HG03442 (cell line): ENCODE measurements around the gene DSTN.

ENCODE experiments used
- ATAC-seq: cut with Tn5 transposase; IDR thresholded peaks from one replicate; pipeline ENCODE4 v1.9.1; 2021; ENCODE audit warnings: mild to moderate bottlenecking, moderate library complexity; ENCODE audit not compliant: unreplicated experiment

DSTN gene

GRCh38 chr20:17636523-17637412 lies 66.9 kb downstream of the DSTN start:
- ATAC-seq: no peak

GRCh38 chr20:17637413-17637780 lies 67.5 kb downstream of the DSTN start:
- ATAC-seq: no peak

DNA sequence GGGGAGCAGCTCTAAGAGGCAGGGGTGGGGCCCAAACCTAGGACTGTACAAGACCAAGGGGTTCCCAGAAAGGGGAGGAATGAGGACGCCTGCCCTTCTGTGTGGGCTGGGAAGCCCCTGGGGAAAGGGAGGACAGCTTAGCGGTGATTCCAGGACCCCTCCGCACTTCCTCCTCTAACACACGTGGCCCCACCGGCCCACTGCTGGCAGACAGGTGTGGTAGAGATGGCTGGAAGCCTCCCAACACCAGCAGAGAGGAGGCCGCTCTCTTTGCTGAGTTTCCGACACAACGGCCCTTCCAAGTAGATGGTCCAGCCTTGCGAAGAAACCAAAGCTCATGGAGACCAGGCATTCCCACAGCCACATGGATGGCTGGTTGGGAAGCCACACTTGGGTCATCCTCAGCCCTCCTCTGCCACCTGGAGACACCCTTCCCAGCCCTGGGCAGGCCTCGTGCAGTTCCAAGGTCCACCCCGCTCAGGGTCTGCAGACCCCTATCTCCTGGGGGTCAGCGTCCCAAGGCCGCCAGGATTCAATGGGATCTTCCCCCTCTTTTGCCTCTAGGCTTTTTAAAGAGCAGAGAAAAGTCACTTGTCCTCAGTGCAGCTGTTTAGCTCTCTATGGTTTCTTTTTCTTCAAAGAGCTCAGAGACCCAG lies 68.2 kb downstream of the DSTN start:
- ATAC-seq: no peak

GRCh38 chr20:17638835-17639407 lies 69.0 kb downstream of the DSTN start:
- no peak for ATAC-seq

GRCh38 chr20:17640146-17640874 lies 70.4 kb downstream of the DSTN start:
- no peak for ATAC-seq

DNA sequence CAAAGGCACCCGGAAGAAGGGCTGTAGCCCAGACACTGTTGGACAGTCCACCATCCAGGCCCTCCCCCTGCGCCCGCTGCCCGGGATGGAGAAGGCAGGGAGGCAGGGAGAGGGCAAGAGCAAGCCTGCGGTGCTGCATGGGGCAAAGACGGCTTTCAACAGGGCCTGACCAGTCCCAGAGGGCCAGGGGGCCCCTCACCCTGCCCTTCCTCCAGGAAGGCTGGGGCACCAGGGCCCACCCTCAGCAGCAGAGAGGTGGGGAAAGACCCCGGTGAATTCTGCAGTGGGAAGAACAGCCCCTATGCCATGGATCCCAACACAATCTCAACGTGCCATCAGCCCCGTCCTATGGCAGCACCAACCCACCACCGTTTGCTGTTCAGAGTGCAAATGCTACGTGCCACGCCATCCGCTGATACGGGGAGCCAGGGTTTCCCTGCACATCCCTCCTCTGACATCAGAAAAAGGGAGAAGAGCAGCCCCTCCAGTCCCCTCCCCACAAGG lies 71.1 kb downstream of the DSTN start:
- no peak for ATAC-seq

DNA sequence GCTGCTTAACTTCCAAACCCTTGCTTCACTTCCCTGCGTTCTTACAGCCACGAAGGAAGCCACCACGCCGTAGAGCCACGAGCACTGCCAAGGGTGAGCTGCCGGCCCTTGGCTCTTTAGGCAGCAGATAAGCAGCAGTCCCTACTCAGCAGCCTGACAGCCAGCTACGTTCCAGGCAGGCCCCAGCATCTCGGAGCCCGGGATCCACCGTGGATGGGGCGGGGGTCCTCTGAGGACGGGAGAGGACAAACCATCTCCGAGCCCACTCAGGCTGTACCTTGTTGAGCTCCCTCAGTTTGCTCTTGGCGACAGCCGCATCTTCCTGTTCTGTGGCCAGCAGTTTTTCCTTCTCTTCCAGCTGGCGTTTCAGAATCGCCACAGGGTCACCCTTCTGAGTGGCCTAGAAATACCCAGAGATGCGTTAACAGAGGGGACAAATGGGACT lies 71.7 kb downstream of the DSTN start:
- no peak for ATAC-seq

GRCh38 chr20:17641993-17642392 lies 72.1 kb downstream of the DSTN start:
- no peak for ATAC-seq

DNA sequence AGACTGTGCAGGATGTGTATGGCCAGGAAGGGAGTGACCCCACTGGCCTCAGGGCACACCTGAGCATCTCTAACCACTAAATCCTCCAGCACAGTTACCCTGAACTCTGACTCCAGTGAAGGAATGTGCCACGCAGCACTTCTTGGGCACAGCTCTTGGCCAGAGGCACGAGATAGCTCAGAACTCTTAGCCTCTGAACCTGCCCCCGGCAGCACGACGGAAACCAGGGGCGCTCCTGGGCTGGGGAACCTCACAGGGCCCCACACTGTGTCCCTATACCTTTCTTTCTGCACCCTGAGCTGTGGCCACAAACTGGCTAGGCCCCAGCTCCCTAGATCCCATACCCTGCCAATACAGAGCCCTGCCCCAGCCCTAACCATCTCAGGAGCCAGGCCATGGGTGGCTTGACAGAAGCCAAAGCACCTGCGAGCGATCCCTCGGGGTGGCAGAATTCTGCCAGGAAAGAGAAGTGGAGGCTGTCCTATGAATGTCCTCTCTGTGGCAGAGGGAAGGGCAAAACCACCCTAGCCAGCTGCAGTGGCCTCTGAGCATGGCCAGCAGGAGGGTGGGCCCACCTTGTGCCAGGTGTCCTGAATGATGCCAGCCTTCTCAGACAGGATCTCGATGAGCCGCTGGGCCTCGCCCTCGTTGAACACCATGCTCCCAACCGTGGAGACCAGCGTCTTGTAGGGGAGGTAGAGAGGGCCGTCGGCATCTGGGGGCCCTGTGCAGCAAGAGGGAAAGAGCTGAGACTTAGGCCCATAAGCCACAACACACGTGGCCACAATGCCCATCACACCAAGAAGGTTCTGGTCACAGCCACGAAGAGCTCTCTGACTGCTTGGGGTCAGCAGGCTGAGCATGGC lies 72.8 kb downstream of the DSTN start:
- ATAC-seq: no peak

GRCh38 chr20:17643531-17644188 lies 73.8 kb downstream of the DSTN start:
- ATAC-seq: no peak

DNA sequence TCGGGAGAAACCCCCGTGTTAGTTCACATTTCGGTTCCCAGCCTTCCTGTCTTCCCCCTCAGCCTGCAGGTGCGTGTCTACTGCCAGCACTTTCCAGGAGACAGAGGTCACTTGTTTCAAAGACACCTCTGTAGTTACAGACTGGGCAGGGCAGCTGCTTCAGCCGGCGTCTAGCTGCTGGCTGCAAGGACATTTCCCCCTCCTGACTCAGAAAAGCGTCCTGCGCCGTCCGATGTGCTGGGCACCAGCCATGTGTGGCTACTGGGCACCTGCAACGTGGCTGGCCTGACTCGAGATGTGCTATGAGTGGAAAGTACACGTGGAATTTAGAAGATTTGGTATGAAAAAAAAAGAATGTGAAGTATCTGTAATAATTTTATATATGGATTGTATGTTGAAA lies 74.6 kb downstream of the DSTN start:
- ATAC-seq: no peak

DNA sequence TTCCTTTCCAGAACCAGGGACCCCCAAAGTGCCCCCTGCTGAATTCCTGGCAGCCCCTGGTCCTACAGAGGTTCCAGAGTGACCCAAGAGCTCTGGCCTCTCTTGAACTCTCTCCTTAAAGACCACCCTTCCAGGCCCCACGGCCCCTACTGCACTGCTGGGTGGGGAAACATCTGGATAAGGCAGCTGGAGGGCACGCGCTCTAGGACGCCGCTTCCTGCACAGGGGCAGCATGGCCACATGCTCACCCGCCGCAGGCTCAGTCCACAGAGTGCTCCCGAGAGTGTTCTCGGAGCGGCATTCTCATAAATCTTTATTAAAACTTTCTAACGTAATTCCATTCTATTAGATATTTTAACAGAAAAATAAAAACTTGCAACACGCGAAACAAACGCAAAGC lies 75.1 kb downstream of the DSTN start:
- ATAC-seq: no peak

DNA sequence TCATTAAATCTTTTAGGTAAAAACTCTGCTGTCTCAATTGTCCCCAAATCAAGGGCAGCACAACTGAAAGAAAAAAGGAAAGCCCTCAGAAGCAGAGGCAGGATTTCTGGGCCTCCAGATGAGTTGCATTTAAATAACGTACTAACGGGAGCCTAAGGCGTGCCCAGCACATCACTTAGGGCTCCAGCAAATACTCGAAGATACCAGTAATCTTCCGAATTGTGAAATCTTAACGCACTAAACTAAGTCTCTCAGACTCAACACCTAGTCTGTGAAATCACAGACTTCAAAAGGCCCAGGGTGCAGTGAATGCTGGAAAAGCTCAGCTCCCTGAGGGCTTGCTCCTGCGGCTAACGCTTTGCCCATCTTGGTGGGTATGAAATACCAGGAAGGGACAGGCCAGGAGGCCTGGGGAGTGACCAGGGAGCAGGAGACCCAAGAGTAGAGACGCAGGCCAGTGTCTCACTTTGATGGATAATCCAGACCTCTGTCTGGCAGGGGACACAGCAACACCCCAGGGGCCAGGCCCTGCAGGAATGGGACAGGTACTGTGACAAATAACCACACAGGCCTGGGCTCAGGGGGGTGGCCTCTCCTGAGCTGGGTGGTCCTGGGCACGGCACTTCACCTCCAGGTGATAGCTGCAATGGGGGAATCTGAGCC lies 75.8 kb downstream of the DSTN start:
- no peak for ATAC-seq

DNA sequence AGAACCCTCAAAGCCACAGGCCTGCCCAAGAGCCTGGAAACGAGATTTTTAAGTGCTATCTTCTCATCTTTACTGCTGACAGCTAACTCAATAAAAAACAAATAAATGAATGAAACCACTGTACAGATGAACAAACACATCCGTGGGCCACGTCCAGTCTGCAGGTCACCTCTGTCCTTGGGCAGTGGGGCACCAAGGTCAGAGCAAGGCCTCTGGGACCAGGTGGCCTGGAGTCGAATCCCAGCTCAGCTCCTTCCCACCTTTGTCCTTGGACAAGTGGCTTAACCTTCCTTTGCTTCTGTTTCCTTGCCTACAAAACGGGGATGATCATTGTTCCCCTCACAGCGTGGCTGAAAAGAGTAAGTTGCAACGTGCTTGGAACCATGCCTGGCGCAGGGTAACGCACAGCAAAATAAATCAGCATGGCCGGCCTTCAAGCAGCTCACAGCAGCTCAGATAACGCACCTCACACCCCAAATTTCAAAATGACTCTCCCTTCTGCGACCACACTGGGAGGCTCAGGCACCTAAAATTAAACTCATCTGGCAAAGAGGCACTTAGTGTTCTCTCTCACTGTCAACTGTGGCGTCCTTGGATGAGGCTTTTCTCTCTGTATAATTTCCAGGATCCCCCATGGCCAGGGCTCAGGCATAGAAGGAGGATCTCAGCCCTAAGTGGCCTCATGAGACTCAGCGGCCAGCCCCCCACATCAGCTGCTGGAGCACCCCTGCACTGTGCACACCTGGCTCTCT lies 76.5 kb downstream of the DSTN start:
- ATAC-seq: no peak

DNA sequence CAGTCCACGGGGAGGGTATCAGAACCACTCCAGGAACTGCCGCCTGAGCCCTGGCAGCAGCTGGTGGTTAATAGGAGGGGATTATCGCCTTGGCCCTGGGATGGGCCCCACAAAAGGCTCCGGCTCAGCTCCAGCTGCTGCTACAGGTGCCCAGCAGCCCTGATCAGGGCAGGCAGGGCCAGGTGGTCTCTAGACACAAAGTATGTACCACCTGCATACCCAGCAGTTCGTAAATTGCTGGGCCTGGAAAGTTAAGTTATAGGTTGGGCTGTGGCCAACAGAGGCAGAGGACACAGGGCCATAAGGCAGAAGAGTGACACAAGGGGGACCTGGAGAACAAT lies 77.1 kb downstream of the DSTN start:
- ATAC-seq: no peak

- no peak for ATAC-seq
Measured at GRCh38 chr20:17647391-17648314, 77.8 kb downstream of the DSTN start.

GRCh38 chr20:17648315-17648646 lies 78.4 kb downstream of the DSTN start:
- ATAC-seq: no peak
